MM.1S (cell line): Measurements from ENCODE around the gene JCAD.

ENCODE experiments used
- DNase-seq: peaks from one replicate; pipeline ENCODE4 v3.0.0-alpha.2; 2015
- H2AFZ ChIP-seq: fragments of 300-600 bp; sonication (generic); 2 replicates; pipeline ENCODE4 v1.6.0; 2016; ENCODE audit warnings: antibody characterized with exemption, low read length
- H3F3A ChIP-seq: fragments of 300-600 bp; sonication (generic); 2 replicates; pipeline ENCODE4 v1.6.1; 2016; ENCODE audit warnings: mild to moderate bottlenecking, antibody characterized with exemption, low read length, moderate library complexity, mixed read lengths; ENCODE audit not compliant: insufficient read depth
- H3K27ac ChIP-seq: fragments of 300-600 bp; sonication (generic); 2 replicates; pipeline ENCODE4 v1.5.1; 2016; ENCODE audit warnings: mild to moderate bottlenecking, low read length
- H3K27me3 ChIP-seq: fragments of 300-600 bp; sonication (generic); replicated peaks from 2 replicates; pipeline ENCODE4 v1.6.0; 2016; ENCODE audit warnings: low read length; ENCODE audit not compliant: insufficient read depth
- H3K36me3 ChIP-seq: fragments of 300-600 bp; sonication (generic); replicated peaks from 2 replicates; pipeline ENCODE4 v1.6.1; 2016; ENCODE audit warnings: mild to moderate bottlenecking, low read length, mixed read lengths; ENCODE audit not compliant: insufficient read depth
- H3K4me1 ChIP-seq: fragments of 300-600 bp; sonication (generic); 2 replicates; pipeline ENCODE4 v1.6.1; 2016; ENCODE audit warnings: low read length, mixed read lengths
- H3K4me2 ChIP-seq: fragments of 300-600 bp; sonication (generic); 2 replicates; pipeline ENCODE4 v1.6.0; 2016; ENCODE audit warnings: low read depth, low read length
- H3K4me3 ChIP-seq: fragments of 300-600 bp; sonication (generic); 2 replicates; pipeline ENCODE4 v1.5.1; 2016; ENCODE audit warnings: low read length, mixed read lengths
- H3K79me2 ChIP-seq: fragments of 300-600 bp; sonication (generic); 2 replicates; pipeline ENCODE4 v1.6.1; 2016; ENCODE audit warnings: mixed run types, low read length, mixed read lengths
- H3K9ac ChIP-seq: fragments of 300-600 bp; sonication (generic); 2 replicates; pipeline ENCODE4 v1.6.1; 2016; ENCODE audit warnings: low read length, mixed read lengths
- H3K9me2 ChIP-seq: fragments of 300-600 bp; sonication (generic); replicated peaks from 2 replicates; pipeline ENCODE4 v1.6.1; 2016; ENCODE audit warnings: mild to moderate bottlenecking, low read length, mixed read lengths; ENCODE audit not compliant: insufficient read depth
- H3K9me3 ChIP-seq: fragments of 300-600 bp; sonication (generic); replicated peaks from 2 replicates; pipeline ENCODE4 v1.6.1; 2016; ENCODE audit warnings: mild to moderate bottlenecking, low read length, mixed read lengths; ENCODE audit not compliant: insufficient read depth
- H4K20me1 ChIP-seq: fragments of 300-600 bp; sonication (generic); 2 replicates; pipeline ENCODE4 v1.6.1; 2016; ENCODE audit warnings: mild to moderate bottlenecking, low read length, moderate library complexity, mixed read lengths; ENCODE audit not compliant: insufficient read depth
- CTCF ChIP-seq: fragments of 300-600 bp; sonication (generic); IDR thresholded peaks from 2 replicates; pipeline ENCODE4 v1.5.1; 2016; ENCODE audit warnings: antibody characterized with exemption, low read length, mixed read lengths
- EZH2 ChIP-seq: fragments of 300-600 bp; sonication (generic); optimal IDR thresholded peaks from 2 replicates; pipeline ENCODE3; 2017; ENCODE audit warnings: low read depth, mild to moderate bottlenecking, antibody characterized with exemption, low read length, mixed read lengths
- EZH2phosphoT487 ChIP-seq: fragments of 300-600 bp; sonication (generic); IDR thresholded peaks from 2 replicates; pipeline ENCODE4 v1.6.1; 2018; ENCODE audit warnings: antibody characterized with exemption, low read length

The JCAD gene

GRCh38 chr10:30019468-30019867, 39.9 kb downstream of the JCAD start:
- Histone ChIP-seq H3K4me2 (no peak overlapping the region), H3K9me3 (no peaks in the 10 kb centered on the region), H3K27me3 (no peaks in the 10 kb centered on the region), H3K4me1 (no peaks in the 10 kb centered on the region), H3K79me2 (no peaks in the 10 kb centered on the region), H3K9me2 (no peaks in the 10 kb centered on the region), H3K9ac (no peak overlapping the region), H3K4me3 (no peak overlapping the region), H3K36me3 (no peaks in the 10 kb centered on the region), H4K20me1 (no peaks in the 10 kb centered on the region), H3K27ac (no peak overlapping the region), H2AFZ (no peak overlapping the region), H3F3A (no peaks in the 10 kb centered on the region)
- TF ChIP-seq EZH2: no peak
- no peak for TF ChIP-seq EZH2phosphoT487
- TF ChIP-seq CTCF: no peak
- no peak for DNase-seq

- no peak overlapping the region for H3K4me2 ChIP-seq
- H3K9ac ChIP-seq: no peak overlapping the region
- no peaks in the 10 kb centered on the region for H3K9me3 ChIP-seq
- H3K27me3 ChIP-seq: no peaks in the 10 kb centered on the region
- H3K36me3 ChIP-seq: no peaks in the 10 kb centered on the region
- no peak overlapping the region for H3K27ac ChIP-seq
- H3K79me2 ChIP-seq: no peaks in the 10 kb centered on the region
- no peak overlapping the region for H2AFZ ChIP-seq
- TF ChIP-seq EZH2 (no peak), EZH2phosphoT487 (no peak), CTCF (no peak)
- H3K4me1 ChIP-seq: no peaks in the 10 kb centered on the region
- no peak overlapping the region for H3K4me3 ChIP-seq
- H3K9me2 ChIP-seq: no peaks in the 10 kb centered on the region
- no peaks in the 10 kb centered on the region for H3F3A ChIP-seq
- DNase-seq: no peak
- H4K20me1 ChIP-seq: no peaks in the 10 kb centered on the region
Observed at GRCh38 chr10:30018496-30018895, 40.9 kb downstream of the JCAD start.

GRCh38 chr10:30017966-30018365, 41.4 kb downstream of the JCAD start:
- no peaks in the 10 kb centered on the region for H3F3A ChIP-seq
- no peaks in the 10 kb centered on the region for H4K20me1 ChIP-seq
- DNase-seq: no peak
- no peak overlapping the region for H3K4me2 ChIP-seq
- no peak for TF ChIP-seq EZH2phosphoT487
- H3K27ac ChIP-seq: no peak overlapping the region
- no peaks in the 10 kb centered on the region for H3K9me3 ChIP-seq
- no peak overlapping the region for H3K4me3 ChIP-seq
- H3K36me3 ChIP-seq: no peaks in the 10 kb centered on the region
- H3K9ac ChIP-seq: no peak overlapping the region
- H3K79me2 ChIP-seq: no peaks in the 10 kb centered on the region
- H3K4me1 ChIP-seq: no peaks in the 10 kb centered on the region
- H3K27me3 ChIP-seq: no peaks in the 10 kb centered on the region
- no peak overlapping the region for H2AFZ ChIP-seq
- H3K9me2 ChIP-seq: no peaks in the 10 kb centered on the region

GRCh38 chr10:30017556-30017955, 41.8 kb downstream of the JCAD start:
- DNase-seq: no peak
- TF ChIP-seq EZH2: no peak
- no peak for TF ChIP-seq EZH2phosphoT487
- TF ChIP-seq CTCF: no peak

More at GRCh38 chr10:30017556-30017955, 41.8 kb downstream of the JCAD start:
- no peak overlapping the region for H3K4me3 ChIP-seq
- no peaks in the 10 kb centered on the region for H3K27me3 ChIP-seq
- no peaks in the 10 kb centered on the region for H3K79me2 ChIP-seq
- H3K9me3 ChIP-seq: no peaks in the 10 kb centered on the region
- H2AFZ ChIP-seq: no peak overlapping the region
- H3K27ac ChIP-seq: no peak overlapping the region
- no peak overlapping the region for H3K9ac ChIP-seq
- no peak overlapping the region for H3K4me2 ChIP-seq
- no peaks in the 10 kb centered on the region for H3F3A ChIP-seq
- H3K4me1 ChIP-seq: no peaks in the 10 kb centered on the region
- no peaks in the 10 kb centered on the region for H3K36me3 ChIP-seq
- no peaks in the 10 kb centered on the region for H3K9me2 ChIP-seq
- no peaks in the 10 kb centered on the region for H4K20me1 ChIP-seq
